CD4-positive, alpha-beta T cell treated with Interleukin-10 for 1 hour (primary cell): ENCODE results near the gene ENDOV.
"Not testable (repeated sequence)": the region's sequence is repeated elsewhere in the genome, so short reads cannot be mapped to it uniquely, and the experiment has no call there.

ENCODE experiments used
- DNase-seq: peaks from one replicate; pipeline ENCODE4 v3.0.0-alpha.2; 2020

The ENDOV gene

DNA sequence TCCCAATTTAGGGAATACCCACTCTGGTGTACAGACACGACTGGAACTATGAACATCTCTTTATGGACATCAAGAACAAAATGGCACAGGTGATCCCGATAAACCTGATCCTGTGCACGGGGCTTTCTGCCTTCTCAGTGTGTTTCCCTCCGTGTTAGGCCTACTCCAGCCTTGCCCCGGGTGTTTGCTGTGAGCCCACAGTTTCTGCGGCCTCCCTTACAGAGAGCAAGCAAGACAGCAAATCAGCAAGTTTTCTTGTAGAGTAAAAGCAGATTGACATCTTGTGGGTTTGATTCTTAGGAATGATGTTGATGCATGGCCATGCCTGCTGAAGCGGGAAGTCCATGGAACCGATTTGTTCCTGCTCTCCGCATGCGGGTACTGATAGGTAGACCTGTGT lies 26.4 kb upstream of the ENDOV start:
- DNase-seq: no peak

DNA sequence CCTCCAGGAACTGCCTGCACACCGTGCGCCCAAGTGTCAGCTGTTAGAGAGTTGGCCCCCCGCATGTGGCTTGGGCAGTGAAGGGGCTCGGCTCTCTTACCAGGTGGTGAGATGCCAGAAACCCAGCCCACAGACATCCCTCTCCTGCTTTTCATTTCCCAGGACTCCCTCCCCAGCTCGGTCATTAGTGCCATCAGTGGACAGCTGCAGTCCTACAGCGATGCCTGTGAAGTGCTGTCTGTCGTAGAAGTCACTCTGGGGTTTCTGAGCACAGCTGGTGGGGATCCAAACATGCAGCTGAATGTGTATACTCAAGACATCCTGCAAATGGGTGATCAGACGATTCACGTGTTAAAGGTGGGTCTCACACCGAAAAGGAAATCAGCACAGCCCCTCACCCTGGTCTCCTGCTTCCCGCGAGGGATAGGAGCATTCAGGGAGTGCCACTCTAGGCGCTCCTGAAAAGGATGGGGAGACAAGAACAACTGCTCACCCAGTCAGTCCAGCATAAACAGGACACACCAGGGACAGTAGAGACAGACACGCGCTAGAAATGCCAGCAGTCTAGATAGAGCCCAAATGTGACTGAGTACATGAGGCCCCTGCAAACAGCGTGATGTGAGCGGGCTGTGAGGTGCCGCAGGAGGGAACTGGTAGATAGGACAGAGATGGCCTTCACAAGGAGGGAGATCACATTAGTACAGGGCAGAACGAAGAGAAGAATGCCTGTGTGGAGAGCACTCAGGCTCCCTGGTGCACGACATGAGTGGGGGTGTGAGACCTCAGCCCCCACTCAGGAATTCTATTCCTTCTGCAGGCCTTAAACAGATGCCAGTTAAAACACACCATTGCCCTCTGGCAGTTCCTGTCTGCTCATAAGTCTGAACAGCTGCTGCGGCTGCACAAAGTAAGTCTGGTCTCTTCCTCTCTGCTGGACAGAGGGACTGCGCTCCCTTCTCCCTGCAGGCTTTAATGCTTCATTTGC lies 25.7 kb upstream of the ENDOV start:
- no peak for DNase-seq

DNA sequence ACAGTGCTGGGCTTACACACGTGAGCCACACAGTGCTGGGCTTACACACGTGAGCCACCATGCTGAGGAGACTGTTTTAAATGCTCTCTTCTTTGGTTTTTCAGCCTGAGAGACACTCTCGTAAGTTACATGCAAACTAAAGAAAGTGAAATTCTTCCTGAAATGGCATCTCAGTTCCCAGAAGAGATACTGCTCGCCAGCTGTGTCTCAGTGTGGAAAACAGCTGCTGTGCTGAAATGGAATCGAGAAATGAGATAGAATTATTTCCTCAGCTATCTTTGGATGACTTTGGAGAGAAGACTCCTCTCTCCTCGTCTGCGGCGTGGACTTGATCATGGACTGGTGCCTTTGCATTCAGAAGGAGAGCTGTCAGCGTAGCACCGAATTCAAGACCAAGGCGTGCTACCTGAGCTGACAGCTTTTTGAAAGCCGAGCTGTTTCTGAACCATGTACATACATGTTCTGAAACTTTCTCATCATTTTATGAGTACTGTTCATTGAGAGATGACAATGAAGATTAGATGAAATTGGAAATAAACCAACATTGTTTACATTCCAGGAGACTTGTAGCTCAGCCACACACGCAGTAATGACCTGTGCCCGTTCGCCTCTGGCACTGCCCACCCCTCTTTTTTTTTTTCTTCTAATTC lies 21.6 kb upstream of the ENDOV start:
- DNase-seq: no peak

DNA sequence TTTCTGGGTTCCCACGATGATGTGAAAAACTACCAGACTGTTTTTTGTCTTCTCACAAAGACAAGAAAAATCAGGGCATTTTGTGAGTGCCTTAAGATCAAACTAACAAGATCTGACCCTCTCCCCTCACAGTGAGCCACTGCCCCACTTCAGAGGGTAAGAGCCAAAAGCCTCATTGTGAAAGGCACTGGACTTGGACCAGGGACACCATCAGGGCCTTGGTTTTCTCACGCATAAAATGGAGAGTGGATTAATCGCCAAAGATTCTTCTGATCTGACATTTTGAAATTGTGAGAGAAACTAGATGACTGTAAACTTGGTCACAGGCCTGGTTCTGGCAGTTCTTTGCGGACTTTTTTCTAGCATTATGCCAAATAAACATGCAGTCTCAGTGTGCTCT lies 21.0 kb upstream of the ENDOV start:
- DNase-seq: no peak

DNA sequence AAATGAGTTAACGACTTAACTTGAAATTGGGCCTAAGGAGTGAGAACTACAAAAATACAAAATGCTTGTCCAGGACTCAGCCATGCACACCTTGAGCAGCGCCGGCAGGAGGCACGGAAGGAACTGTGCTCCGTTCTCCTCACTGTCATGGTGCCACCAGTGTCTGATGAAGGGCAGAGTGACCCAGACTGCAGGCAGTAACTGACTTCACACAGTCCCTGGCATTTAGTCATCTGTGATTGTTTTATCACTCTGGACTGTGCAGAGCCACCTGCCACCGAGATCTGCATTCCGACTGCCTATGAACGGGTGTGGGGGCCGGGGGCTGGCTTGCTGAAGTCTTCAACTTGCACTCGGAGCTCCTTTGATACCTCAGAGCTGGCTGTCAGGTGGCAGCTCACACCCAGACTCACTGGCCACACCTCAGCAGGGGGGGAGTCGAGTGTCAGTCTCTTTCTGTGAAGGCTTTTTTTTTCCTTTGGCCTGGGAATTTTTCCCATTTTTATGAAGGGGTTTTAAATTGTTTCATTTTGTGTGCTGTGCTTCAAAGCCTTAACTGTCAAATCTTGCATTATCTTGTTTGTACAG lies 20.2 kb upstream of the ENDOV start:
- no peak for DNase-seq

DNA sequence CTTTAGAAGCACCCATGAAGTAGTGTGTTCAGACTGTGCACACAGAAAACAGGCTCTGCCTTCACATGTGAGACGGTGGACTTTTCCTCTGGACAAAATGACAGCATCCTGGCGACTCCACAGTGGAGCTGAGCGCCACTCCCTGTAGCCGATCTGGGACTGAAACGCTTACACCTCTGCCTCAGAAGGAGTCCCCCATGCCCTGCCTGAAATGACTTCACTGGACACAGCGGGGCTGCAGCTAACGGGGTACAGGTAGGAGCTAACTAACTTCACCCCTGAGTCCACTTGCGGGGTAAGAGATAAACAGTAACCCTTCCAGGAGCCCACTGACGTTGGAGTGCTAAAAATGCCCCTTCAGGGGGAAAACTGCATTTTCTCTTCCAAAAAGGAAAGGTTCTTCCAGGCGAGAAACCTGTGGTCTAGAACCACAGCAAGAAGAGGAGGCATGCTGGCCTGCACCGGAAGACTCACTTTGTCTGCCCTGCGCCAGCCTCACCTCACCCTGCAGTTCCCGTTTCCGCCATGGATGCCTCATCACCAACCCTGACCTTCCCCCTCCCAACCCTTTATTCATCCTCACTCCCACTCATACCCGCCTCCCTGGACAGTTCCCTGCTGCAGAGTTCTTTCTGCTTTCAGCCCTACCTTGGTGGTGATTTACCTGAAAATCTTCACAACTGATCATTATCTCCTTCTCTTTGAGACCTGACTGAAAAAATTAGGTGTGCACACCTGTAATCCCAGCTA lies 19.4 kb upstream of the ENDOV start:
- DNase-seq: no peak

DNA sequence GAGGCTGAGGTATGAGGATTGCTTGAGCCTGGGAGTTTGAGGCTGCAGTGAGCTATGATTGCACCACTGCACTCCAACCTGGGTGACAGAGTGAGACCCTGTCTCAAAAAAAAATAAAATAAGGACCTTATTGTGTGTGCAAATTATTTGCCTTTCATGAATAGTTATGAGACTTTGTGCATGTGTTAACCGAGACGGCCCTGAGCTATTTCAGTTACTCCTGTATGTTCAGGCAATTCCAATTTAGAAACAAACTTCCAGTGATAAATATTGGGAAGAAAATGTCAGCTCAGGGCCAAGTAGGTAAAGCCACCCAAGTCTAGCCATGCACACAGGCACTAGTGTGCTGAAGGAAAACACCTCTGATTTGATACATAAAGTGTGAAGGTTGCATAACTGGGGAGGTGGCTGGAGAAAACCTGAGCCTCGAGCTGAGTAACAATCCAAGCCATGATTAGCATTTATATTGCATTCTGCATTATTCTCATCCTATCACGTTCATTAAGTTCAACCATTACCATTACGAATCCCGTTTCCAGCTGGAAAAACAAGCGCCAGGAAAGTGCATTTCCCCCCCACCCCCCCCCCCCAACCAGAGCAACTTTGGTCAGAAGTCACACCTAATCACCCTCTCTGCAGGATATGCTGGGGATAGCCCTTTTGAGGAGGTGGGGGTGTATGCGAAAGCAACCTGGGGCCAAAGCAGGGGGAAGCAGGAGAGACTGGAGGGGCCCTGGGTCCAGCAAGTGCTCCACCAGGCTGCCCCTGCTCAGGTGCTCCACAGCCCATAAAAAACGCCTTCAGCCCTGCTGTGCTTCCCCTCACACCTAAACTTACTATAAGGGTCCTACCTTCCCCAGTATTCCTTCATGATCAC lies 18.6 kb upstream of the ENDOV start:
- DNase-seq: no peak

DNA sequence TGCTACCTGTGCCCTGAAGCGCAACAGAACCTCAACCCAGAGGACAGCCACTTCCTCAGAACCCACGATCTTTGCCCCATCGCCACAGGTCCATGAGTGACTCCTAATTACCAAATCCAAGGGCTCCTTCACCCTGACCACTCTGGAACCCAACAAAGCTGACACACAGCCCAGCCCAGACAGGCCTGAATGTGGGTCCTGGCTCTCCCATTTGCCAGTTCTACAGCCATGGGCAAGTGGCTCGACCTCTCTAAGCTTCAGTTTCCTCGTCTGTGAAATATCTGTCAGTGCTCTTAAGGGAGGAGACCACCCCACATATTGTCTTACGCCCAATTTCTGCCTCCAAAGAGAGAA lies 18.0 kb upstream of the ENDOV start:
- no peak for DNase-seq

DNA sequence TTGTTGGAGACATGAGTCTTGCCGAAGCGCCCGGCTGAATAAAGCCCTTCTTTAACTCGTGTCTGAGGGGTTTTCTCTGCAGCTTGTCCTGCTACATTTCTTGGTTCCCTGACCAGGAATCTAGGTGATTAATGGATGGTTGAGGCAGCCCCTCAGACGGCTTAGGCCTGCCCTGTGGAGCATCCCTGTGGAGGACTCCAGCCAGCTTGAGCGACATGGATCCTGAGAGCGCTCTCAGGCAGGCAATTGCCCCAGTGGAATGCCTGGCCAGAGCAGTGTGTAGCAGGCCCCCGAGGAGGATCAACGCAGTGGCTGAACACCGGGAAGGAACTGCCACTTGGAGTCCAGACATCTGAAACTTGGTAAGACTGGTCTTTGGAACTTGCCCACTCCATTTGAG lies 17.3 kb upstream of the ENDOV start:
- no peak for DNase-seq

DNA sequence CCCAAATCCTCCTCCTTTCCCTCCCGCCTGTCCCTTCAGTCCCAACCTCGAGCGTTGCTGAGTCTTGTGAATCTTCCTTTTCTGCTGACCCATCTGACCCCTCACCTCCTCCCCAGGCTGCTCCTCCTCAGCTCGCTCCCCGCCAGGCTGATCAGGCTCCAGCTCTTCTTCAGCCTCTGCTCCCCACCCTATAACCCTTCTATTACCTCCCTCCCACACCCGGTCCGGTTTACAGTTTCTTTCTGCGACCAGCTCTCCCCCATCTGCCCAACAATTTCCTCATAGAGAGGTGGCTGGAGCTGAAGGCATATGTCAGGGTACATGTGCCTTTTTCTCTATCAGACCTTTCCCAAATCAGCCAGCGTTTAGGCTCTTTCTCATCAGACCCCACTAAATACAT lies 13.9 kb upstream of the ENDOV start:
- DNase-seq: not testable (repeated sequence)

DNA sequence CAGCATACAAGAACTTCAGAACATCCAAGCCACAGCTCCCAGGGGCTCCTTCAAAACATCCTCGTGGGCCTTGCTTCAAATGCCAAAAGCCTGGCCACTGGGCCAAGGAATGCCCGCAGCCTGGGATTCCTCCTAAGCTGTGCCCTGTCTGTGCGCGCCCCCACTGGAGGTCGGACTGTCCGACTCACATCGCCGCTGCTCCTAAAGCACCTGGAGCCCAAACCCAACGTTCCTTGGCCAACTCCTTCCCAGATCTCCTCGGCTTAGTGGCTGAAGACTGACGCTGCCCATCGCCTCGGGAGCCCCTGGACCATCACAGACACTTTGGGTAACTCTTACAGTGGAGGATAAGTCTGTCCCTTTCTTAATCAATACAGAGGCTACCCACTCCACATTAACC lies 12.9 kb upstream of the ENDOV start:
- not testable (repeated sequence) for DNase-seq

DNA sequence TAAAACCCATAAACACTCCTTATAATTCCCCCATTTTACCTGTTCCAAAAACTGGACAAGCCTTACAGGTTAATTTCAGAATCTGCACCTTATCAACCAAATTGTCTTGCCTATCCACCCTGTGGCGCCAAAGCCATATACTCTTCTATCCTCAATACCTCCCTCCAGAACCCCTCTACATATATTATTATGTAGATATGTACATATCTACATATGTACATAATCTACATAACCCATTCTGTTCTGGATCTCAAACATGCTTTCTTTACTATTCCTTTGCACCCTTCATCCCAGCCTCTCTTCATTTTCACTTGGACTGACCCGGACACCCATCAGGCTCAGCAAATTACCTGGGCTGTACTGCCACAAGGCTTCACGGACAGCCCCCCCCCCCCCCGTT lies 12.0 kb upstream of the ENDOV start:
- DNase-seq: no peak

DNA sequence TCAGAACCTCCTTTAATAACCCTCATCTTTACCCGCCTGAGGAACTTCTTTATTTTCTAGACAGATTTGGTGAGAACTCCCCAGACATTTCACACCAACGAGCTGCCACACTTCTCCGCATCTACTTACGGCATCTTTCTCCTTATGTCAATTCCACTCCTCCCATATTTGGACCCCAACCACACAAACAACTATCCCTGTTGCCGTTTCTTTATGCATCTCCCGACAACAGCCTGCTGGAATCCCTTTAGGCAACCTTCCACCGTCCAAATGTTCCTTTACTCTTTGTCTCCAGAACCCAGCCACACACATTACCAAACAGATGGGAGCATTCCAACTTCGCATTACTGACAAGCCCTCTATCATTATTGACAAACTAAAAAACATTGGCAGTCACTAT lies 8.8 kb upstream of the ENDOV start:
- DNase-seq: no peak

DNA sequence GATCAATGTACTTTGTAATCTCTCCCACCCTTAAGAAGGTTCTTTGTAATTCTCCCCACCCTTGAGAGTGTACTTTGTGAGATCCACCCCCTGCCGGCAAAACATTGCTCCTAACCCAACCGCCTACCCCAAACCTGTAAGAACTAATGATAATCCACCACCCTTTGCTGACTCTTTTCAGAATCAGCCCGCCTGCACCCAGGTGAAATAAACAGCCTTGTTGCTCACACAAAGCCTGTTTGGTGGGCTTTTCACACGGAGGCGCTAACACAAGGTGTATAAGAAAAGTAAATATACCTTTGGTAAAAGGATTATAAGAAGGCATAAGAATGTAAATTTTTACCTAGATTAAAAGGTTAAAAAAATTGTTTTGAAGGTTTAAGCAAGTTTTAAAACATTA lies 7.0 kb upstream of the ENDOV start:
- not testable (repeated sequence) for DNase-seq

DNA sequence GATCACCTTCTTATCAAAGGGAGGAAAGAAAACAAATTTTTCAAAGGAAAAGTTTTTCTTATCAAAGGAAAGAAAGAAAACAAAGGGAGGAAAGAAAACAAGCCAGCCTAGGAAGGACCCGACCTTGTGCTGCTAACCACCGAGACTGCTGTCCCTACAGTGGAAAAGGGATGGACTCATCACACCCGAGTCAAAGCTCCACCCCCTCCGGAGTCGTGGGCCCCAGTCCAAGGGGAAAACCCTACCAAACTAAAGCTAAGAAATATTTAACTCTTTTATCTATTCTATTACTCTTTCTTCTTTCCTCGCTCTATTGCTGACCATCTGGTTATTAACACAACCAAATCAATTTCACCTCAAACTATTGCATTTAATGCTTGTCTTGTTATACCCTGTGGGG lies 6.1 kb upstream of the ENDOV start:
- no peak for DNase-seq

DNA sequence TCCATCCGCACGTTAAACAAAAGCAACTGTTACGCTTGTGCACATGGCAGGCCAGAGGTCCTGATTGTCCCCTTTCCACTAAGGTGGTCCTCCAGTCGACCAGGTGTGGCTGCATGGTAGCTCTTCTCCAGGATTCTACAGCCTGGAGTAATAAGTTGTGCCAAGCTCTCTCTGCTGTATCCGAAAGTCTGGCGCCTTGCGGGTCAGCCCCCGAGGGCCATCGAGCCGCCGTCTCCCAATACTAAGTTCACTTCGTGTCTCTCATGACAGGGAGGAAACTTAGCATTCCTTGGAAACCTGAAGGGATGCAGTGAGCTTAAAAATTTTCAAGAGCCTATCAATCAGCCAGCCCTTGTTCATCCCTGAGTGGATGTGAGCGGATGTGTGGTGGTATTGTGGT lies 5.3 kb upstream of the ENDOV start:
- DNase-seq: no peak

DNA sequence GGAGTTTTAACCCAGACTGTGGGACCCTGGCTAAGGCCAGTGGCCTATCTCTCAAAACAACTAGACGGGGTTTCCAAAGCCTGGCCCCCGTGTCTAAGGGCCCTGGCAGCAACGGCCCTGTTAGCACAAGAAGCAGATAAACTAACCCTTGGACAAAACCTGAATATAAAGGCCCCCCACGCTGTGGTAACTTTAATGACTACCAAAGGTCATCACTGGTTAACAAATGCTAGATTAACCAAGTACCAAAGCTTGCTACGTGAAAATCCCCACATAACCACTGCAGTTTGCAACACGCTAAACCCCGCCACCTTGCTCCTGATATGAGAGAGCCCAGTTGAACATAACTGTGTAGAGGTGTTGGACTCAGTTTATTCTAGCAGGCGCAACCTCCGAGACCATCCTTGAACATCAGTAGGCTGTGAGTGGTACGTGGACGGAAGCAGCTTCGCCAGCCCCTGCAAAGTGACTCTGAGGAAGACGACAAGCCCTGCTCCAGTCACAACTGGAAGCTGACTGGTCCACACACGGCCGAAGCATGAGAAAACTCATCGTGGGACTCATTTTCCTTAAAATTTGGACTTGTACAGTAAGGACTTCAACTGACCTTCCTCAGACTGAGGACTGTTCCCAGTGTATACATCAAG lies 4.4 kb upstream of the ENDOV start:
- not testable (repeated sequence) for DNase-seq

DNA sequence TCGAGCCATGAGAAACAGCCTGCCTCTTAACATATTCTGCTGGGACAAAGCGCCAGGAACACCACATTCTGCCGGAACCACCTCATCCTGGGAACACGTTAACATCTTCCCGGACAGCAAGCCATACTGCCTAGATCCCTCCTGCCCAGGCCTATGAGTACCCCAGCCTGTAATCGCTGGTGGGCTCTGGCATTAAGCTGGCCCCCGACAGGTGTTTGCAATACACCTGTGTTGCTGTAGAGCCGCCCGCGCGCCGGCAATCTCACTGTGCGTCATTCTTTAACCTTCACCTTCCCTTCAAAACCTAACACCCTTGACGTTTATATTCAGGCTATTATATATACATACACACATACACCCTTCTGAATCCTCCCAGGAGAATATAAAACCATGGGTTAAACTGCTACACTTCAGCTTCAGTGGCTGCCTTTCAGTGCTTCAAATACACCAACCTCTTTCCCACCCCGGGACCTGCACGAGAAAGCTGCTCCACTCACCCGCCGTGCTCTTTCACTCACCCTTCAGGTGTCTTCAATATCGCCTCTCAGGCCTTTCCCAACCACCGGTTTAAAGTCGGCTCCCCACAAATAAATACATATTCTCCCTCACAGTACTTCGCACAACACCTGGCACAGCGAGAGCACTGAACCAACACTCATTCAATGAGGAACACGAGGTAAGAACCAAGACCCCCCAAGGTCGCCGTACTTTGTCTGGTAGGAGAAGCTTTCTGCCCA lies 1.0 kb upstream of the ENDOV start:
- DNase-seq: no peak

DNA sequence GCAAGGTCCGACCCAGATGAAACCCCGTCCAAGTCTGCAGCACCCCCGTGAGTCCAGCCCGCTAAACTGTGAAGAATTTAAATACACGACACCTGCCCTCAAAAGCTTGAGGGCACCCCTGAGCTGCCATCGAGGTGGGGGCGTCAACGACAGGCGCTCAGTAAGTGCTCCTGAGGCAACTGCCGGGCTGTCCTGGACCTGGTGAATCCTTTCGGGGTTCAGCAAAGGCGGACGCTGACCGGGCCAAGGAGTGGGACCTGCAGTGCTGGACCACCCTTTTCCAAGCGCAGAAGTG lies 512 bp upstream of the ENDOV start:
- no peak for DNase-seq

DNA sequence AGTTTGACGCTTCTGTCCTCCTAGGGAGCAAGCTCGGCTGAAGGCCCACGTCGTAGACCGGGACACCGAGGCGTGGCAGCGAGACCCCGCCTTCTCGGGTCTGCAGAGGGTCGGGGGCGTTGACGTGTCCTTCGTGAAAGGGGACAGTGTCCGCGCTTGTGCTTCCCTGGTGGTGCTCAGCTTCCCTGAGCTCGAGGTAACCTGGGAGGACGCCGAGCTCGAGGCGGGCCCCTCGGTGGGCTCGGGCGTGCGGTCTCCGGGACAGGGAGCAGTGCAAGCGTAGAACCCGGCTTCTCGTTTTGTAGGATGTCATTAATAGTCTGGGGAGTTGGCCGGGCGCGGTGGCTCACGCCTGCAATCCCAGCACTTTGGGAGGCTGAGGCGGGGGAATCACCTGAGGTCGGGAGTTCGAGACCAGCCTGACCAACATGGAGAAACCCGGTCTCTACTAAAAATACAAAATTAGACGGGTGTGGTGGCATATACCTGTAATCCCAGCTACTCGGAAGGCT lies 715 bp downstream of the ENDOV start:
- DNase-seq: no peak
